Chondrocyte (in vitro differentiated cells): ENCODE data around the gene HIBADH. TPM values are rescaled to one million over a fixed set of nuclear protein-coding genes. Genes with fewer than 3 reads are reported as not detected.

ENCODE experiments used
- DNase-seq: peaks from one replicate; pipeline ENCODE4 v3.0.0; 2021; ENCODE audit warnings: mixed read lengths, low spot score
- H3K27ac Mint-ChIP-seq: one replicate; pipeline ENCODE4 v1.8.0; 2021; ENCODE audit warnings: mild to moderate bottlenecking, moderate library complexity, mixed read lengths; ENCODE audit not compliant: unreplicated experiment
- H3K27me3 Mint-ChIP-seq: 2 replicates; pipeline ENCODE4 v1.8.0; 2021; ENCODE audit warnings: low read depth, mixed read lengths
- H3K36me3 Mint-ChIP-seq: 2 replicates; pipeline ENCODE4 v1.8.0; 2021; ENCODE audit warnings: low read depth, mixed read lengths
- H3K4me1 Mint-ChIP-seq: 2 replicates; pipeline ENCODE4 v1.8.0; 2021; ENCODE audit warnings: low read depth, mild to moderate bottlenecking, mixed read lengths
- H3K4me3 Mint-ChIP-seq: one replicate; pipeline ENCODE4 v1.8.0; 2021; ENCODE audit warnings: mild to moderate bottlenecking, moderate library complexity, mixed read lengths; ENCODE audit not compliant: unreplicated experiment
- H3K9me3 Mint-ChIP-seq: 2 replicates; pipeline ENCODE4 v1.8.0; 2021; ENCODE audit warnings: low read depth, mixed read lengths
- total RNA-seq: library from RNA; stranded (reverse); gene quantifications from 3 replicates; pipeline ENCODE4 v1.2.1, GENCODE V29; 2021
- TF ChIP-seq, protein P1 (sequence below): fragments of 200-600 bp; sonication (generic); IDR thresholded peaks from 2 replicates; pipeline ENCODE4 v1.5.0; 2021; ENCODE audit warnings: antibody characterized with exemption, mild to moderate bottlenecking, moderate library complexity

HIBADH gene
- total RNA-seq, 1 donor from 2014 or later: 20.6 TPM

DNA sequence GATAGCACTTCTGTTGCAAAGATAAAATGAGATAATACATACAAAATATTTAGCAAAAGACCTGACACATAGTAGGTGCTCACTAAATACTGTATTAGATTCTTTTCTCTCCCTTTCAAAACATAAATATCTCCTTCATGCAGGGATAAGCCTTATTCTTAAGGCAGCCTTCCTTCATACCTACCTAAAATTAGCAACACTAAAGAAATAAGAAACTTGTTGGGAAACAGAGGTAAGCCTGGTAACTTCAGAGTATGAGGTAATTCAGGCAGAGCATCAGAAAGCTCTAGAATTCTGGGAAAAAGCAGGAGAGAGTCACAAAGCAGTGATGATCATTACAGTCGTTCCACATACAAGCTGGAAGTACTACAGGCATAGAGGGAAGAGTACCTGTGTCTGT lies 15.2 kb downstream of the HIBADH start:
- H3K36me3 Mint-ChIP-seq: peaks cover 6% of the 10 kb centered on the region

DNA sequence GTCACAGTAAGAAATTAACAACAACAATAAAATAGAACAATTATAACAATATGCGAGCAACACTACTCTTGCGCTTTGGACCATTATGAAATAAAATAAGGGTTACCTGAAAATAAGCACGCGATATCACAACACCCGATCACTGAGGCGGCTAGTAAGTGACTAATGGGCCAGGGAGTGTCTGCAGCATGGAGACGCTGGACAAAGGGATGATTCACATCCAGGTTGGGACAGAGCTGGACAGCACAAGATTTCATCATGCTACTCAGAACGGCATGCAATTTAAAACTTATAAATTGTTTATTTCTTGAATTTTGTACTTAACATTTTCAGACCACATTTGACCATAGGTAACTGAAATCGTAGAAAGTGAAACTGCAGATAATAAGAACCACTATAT lies 15.6 kb downstream of the HIBADH start:
- Mint-ChIP-seq H3K4me1 (peaks cover 22% of the 10 kb centered on the region), H3K9me3 (no peaks in the 10 kb centered on the region), H3K4me3 (no peak overlapping the region), H3K27me3 (no peaks in the 10 kb centered on the region), H3K36me3 (peaks cover 6% of the 10 kb centered on the region), H3K27ac (peak overlapping the region; percentile 30)
- TF ChIP-seq, protein P1, sequence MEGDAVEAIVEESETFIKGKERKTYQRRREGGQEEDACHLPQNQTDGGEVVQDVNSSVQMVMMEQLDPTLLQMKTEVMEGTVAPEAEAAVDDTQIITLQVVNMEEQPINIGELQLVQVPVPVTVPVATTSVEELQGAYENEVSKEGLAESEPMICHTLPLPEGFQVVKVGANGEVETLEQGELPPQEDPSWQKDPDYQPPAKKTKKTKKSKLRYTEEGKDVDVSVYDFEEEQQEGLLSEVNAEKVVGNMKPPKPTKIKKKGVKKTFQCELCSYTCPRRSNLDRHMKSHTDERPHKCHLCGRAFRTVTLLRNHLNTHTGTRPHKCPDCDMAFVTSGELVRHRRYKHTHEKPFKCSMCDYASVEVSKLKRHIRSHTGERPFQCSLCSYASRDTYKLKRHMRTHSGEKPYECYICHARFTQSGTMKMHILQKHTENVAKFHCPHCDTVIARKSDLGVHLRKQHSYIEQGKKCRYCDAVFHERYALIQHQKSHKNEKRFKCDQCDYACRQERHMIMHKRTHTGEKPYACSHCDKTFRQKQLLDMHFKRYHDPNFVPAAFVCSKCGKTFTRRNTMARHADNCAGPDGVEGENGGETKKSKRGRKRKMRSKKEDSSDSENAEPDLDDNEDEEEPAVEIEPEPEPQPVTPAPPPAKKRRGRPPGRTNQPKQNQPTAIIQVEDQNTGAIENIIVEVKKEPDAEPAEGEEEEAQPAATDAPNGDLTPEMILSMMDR: no peak
- no peak for DNase-seq

More for the DNA sequence above, 15.2 kb downstream of the HIBADH start:
- peaks cover 21% of the 10 kb centered on the region for H3K4me1 Mint-ChIP-seq
- TF ChIP-seq, protein P1: no peak
- H3K4me3 Mint-ChIP-seq: no peak overlapping the region
- H3K9me3 Mint-ChIP-seq: no peaks in the 10 kb centered on the region
- H3K27ac Mint-ChIP-seq: peak overlapping the region; percentile 13
- DNase-seq: no peak
- no peaks in the 10 kb centered on the region for H3K27me3 Mint-ChIP-seq

DNA sequence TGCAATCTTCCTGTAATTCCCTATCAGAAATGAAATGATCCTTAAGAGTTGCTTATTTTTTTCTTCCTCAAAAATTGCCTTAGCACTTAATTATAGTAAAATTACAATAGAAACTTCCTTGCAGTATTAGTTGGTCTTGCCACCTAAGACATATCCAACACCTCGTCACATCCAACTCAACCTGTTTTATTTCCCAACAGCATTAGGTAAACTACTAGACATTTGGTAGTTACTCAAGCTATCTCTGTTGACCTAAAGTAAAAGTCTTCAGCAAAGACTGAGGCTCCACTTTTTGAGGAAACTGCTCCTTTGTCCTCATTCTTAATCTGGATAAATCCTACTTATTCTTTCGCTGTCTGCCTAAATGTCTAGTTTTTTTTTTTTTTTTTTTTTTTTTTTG lies 20.4 kb downstream of the HIBADH start:
- no peak for DNase-seq
- Mint-ChIP-seq H3K4me3 (no peak overlapping the region), H3K27me3 (no peaks in the 10 kb centered on the region), H3K27ac (no peak overlapping the region), H3K4me1 (peaks cover 26% of the 10 kb centered on the region), H3K36me3 (no peaks in the 10 kb centered on the region), H3K9me3 (no peaks in the 10 kb centered on the region)
- TF ChIP-seq, protein P1: no peak

DNA sequence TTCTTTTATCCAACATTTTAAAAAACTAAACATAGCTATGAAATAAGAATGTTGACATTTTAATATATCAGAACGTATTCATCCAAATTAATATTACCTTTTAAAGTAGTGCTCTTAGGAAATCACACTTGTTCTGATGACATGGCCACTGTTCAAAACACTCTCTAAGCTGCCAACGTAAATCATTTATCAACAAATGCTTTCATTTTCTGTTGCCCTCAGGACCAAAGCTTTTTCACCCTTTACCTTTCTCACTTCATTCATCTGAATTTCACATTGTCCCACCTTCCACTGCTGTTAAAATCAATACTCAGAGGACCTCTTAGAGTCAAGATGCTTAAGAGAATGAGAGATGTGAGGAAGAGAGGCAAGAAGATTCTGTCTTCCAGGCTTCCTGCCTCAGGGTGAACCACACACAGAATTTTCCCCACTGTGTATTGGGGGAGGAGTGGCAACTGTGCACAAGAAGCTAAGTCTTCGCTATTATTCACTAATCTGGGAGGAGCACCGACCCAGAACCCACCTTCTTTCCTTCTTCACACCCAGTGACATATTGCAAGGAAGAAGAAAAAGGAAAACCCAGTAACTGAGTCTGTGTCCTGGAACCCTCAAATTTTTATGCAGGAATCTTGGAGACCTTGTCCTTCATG lies 21.0 kb downstream of the HIBADH start:
- Mint-ChIP-seq H3K9me3 (no peaks in the 10 kb centered on the region), H3K27me3 (no peaks in the 10 kb centered on the region), H3K27ac (peak overlapping the region; percentile 56), H3K4me1 (peaks cover 23% of the 10 kb centered on the region), H3K4me3 (peak overlapping the region; percentile 33), H3K36me3 (no peaks in the 10 kb centered on the region)
- TF ChIP-seq, protein P1: no peak
- DNase-seq: no peak

DNA sequence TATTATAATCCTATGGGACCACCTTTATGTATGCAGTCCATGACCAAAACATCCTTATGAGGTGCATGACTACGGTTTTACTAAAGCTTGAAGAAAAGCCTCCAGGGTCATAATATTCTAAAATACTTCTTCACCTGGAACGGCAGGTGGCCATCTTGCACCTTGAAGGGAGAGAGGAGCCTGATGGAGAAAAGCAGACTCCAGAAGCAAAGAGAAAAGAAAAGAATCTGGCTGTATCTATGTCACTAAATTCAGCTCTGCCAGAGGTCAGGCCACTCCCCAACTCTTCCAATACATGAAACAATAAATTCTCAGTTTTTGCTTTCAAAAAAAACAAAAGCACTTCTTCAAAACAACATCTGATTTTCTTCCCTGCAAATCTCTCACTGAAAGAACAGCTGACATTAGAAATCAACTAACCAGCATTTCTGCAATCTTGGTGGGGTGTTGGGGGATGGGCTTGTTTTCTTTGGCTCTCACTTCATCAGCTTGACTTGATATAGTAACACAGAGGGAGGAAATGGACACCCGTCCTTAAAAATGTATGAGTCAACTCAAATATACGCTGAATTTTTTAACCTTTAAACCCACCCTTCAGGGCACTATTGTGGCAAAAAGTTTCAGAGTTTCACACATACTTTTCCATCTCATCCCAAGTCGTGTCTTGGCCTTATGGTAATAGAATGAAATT lies 21.7 kb downstream of the HIBADH start:
- H3K27ac Mint-ChIP-seq: peak overlapping the region; percentile 56
- TF ChIP-seq, protein P1: no peak
- H3K9me3 Mint-ChIP-seq: no peaks in the 10 kb centered on the region
- H3K27me3 Mint-ChIP-seq: no peaks in the 10 kb centered on the region
- DNase-seq: no peak
- peak overlapping the region; percentile 33 for H3K4me3 Mint-ChIP-seq
- H3K4me1 Mint-ChIP-seq: peaks cover 30% of the 10 kb centered on the region
- H3K36me3 Mint-ChIP-seq: no peaks in the 10 kb centered on the region
